GM18873 (cell line): Measurements from ENCODE around the gene C16orf74.

ENCODE experiments used
- ATAC-seq: cut with Tn5 transposase; IDR thresholded peaks from one replicate; pipeline ENCODE4 v1.9.1; 2021; ENCODE audit warnings: mild to moderate bottlenecking, moderate library complexity, moderate number of reproducible peaks; ENCODE audit not compliant: unreplicated experiment, low FRiP score

Gene C16orf74

GRCh38 chr16:85678016-85678415, 72.9 kb downstream of the C16orf74 start:
- no peak for ATAC-seq

- no peak for ATAC-seq
Measured at GRCh38 chr16:85677383-85677967, 73.4 kb downstream of the C16orf74 start.

- ATAC-seq: no peak
Measured at GRCh38 chr16:85676466-85676865, 74.4 kb downstream of the C16orf74 start.

GRCh38 chr16:85675251-85675874, 75.5 kb downstream of the C16orf74 start:
- ATAC-seq: no peak

GRCh38 chr16:85674828-85675227, 76.1 kb downstream of the C16orf74 start:
- ATAC-seq: no peak

- ATAC-seq: no peak
Measured at GRCh38 chr16:85674418-85674755, 76.5 kb downstream of the C16orf74 start.

GRCh38 chr16:85673529-85674417, 77.1 kb downstream of the C16orf74 start:
- no peak for ATAC-seq

GRCh38 chr16:85670840-85671239, 80.1 kb downstream of the C16orf74 start:
- no peak for ATAC-seq

GRCh38 chr16:85668676-85669424, 82.0 kb downstream of the C16orf74 start:
- ATAC-seq: no peak

- no peak for ATAC-seq
Measured at GRCh38 chr16:85667841-85668413, 83.0 kb downstream of the C16orf74 start.

GRCh38 chr16:85667261-85667660, 83.6 kb downstream of the C16orf74 start:
- no peak for ATAC-seq

- ATAC-seq: no peak
Measured at GRCh38 chr16:85665929-85666328, 85.0 kb downstream of the C16orf74 start.

- ATAC-seq: no peak
Measured at GRCh38 chr16:85665373-85665740, 85.5 kb downstream of the C16orf74 start.

- ATAC-seq: no peak
Measured at GRCh38 chr16:85664580-85665372, 86.1 kb downstream of the C16orf74 start.

- ATAC-seq: no peak
Measured at GRCh38 chr16:85663891-85664321, 87.0 kb downstream of the C16orf74 start.

GRCh38 chr16:85662976-85663830, 87.7 kb downstream of the C16orf74 start:
- ATAC-seq: no peak

GRCh38 chr16:85662482-85662812, 88.4 kb downstream of the C16orf74 start:
- ATAC-seq: no peak

GRCh38 chr16:85661740-85662481, 89.0 kb downstream of the C16orf74 start:
- ATAC-seq: no peak
